ENCODE measurements around the gene PACS2. TPM values are rescaled to one million over a fixed set of nuclear protein-coding genes. Genes with fewer than 3 reads are reported as not detected.

PACS2 gene
- total and polyA plus RNA-seq, 2 of the 4 experiments (the other 2 are of a cell fraction), result 15.6 to 32.2 TPM

- Histone ChIP-seq H3K4me3 (ENCODE audit: insufficient read depth, low read depth, low read length) (no peak overlapping the region), H3K4me1 (ENCODE audit: control insufficient read depth, insufficient read depth, low read length) (peaks cover 6% of the 10 kb centered on the region), H3K9me1 (ENCODE audit: insufficient read depth, low read length) (no peaks in the 10 kb centered on the region; the same call in 1 of the 2 replicates), H2BK15ac (ENCODE audit: low read depth, low read length) (no peak overlapping the region), H3K27ac (ENCODE audit: insufficient read depth, low read length) (no peak overlapping the region), H3K23ac (ENCODE audit: low read depth, low read length) (no peak overlapping the region), H3K18ac (ENCODE audit: low read depth, low read length) (no peak overlapping the region), H4K91ac (ENCODE audit: insufficient read depth, low read depth, low read length) (no peak overlapping the region), H3K56ac (ENCODE audit: extremely low read depth, insufficient read depth, low read length) (no peak overlapping the region), H2BK5ac (ENCODE audit: low read depth, low read length, poor library complexity, severe bottlenecking) (no peak overlapping the region), H2AFZ (replicated peaks; ENCODE audit: low read length, poor library complexity) (no peak overlapping the region), H4K8ac (ENCODE audit: low read depth in 2 of 2, low read length in 2 of 2) (no peak overlapping the region), H3K79me1 (ENCODE audit: low read depth in 1 of 2, low read length in 2 of 2) (peaks cover 7 to 29% of the 10 kb centered on the region in 2 experiments), H3K36me3 (ENCODE audit: control insufficient read depth, insufficient read depth, low read length) (peaks cover 4% of the 10 kb centered on the region), H2BK120ac (ENCODE audit: low read depth, low read length) (no peak overlapping the region), H3K9ac (ENCODE audit: low read depth, low read length) (no peak overlapping the region), H3K4ac (ENCODE audit: low read depth, low read length) (no peak overlapping the region), H2AK5ac (ENCODE audit: low read depth, low read length) (no peak overlapping the region), H4K20me1 (ENCODE audit: insufficient read depth, low read length) (peaks cover 18% of the 10 kb centered on the region), H3K27me3 (ENCODE audit: control insufficient read depth, insufficient read depth, low read length) (no peaks in the 10 kb centered on the region), H2BK20ac (ENCODE audit: low read depth, low read length) (no peak overlapping the region), H3K14ac (replicated peaks; ENCODE audit: low read depth, low read length) (no peak overlapping the region), H3K9me3 (ENCODE audit: control insufficient read depth, insufficient read depth, low read length) (no peaks in the 10 kb centered on the region), H4K5ac (ENCODE audit: low read depth, low read length) (no peak overlapping the region), H2AK9ac (replicated peaks; ENCODE audit: low read depth, low read length, poor library complexity) (no peak overlapping the region), H3K4me2 (ENCODE audit: low read depth, low read length) (no peak overlapping the region)
- BruUV-seq (replicated peaks), result no TSS peak
- ChIA-PET CTCF (interaction anchor here (0.6 kb wide), 1 partner anchor 8 kb away, joined by 4 read pairs; no protein-coding TSS in a partner anchor), POLR2A (ENCODE audit: unreplicated experiment) (no interaction called here)
- dilution Hi-C loops (cut with HindIII; ENCODE audit: low sequenced_read_pairs, unreplicated experiment) (no loop called here), in situ Hi-C loops (cut with MboI; ENCODE audit: low sequenced_read_pairs) (no loop called here), intact Hi-C loops (cut with micrococcal nuclease) (no loop called here)
- TF ChIP-seq NFE2L2 (IDR thresholded peaks at IDR 0.05; ENCODE audit: low read depth, low read length) (no peak), RCOR1 (IDR thresholded peaks at IDR 0.05; ENCODE audit: insufficient replicate concordance, low read length) (no peak), FOS (IDR thresholded peaks at IDR 0.05; ENCODE audit: low read depth, low read length) (no peak), BHLHE40 (IDR thresholded peaks at IDR 0.05; ENCODE audit: low read depth, low read length) (no peak), CHD1 (IDR thresholded peaks at IDR 0.05; ENCODE audit: low read depth, low read length) (no peak), USF2 (IDR thresholded peaks at IDR 0.05; ENCODE audit: low read depth, low read length) (no peak), MAZ (IDR thresholded peaks at IDR 0.05; ENCODE audit: borderline replicate concordance, low read depth, low read length) (no peak), ELK1 (IDR thresholded peaks at IDR 0.05; ENCODE audit: borderline replicate concordance, low read depth, low read length) (no peak), MAFK (IDR thresholded peaks at IDR 0.05; ENCODE audit: low read depth, low read length) (no peak), CEBPB (IDR thresholded peaks at IDR 0.05; ENCODE audit: low read depth, low read length) (no peak), MXI1 (IDR thresholded peaks at IDR 0.05; ENCODE audit: borderline replicate concordance, low read depth, low read length) (no peak), RAD21 (IDR thresholded peaks at IDR 0.05; ENCODE audit: low read length) (no peak), CTCF (conservative IDR thresholded peaks at IDR 0.05; ENCODE audit: low read depth, low read length) (no peak), POLR2A (IDR thresholded peaks at IDR 0.05; ENCODE audit: low read depth, low read length) (no peak), RFX5 (IDR thresholded peaks at IDR 0.05; ENCODE audit: low read depth, low read length) (no peak), SMC3 (IDR thresholded peaks at IDR 0.05; ENCODE audit: low read depth, low read length) (no peak)
- DNase-seq (no peak), ATAC-seq (ENCODE audit: low read depth) (no peak)
- WGBS, 2 experiments (ENCODE audit: extremely low coverage in 2 of 2, insufficient read length in 1 of 2), result no CpG with 5 or more reads among the region's 12 CpGs
These were observed 41.5 kb upstream of the PACS2 start for GRCh38 chr14:105273062-105273461.

Data from IMR-90 (cell line).